SU-DHL-6 (cell line): ENCODE data around the gene PKIB.

Experiments used
- H2AFZ ChIP-seq: fragments of 200-600 bp; sonication (generic); 2 replicates; pipeline ENCODE4 v1.6.1; 2014; ENCODE audit warnings: low read depth, mild to moderate bottlenecking, moderate library complexity, mixed read lengths, antibody characterized with exemption, low read length; ENCODE audit not compliant: severe bottlenecking
- H3F3A ChIP-seq: fragments of 200-600 bp; shearing (Covaris generic); 2 replicates; pipeline ENCODE4 v1.6.0; 2016; ENCODE audit warnings: antibody characterized with exemption, mild to moderate bottlenecking; ENCODE audit not compliant: insufficient read depth
- H3K27ac ChIP-seq: fragments of 200-600 bp; sonication (generic); 2 replicates; pipeline ENCODE4 v1.5.1; 2016; ENCODE audit warnings: low read depth, mild to moderate bottlenecking, low read length, moderate library complexity, mixed read lengths
- H3K27me3 ChIP-seq: fragments of 200-600 bp; sonication (generic), shearing (Covaris generic); 2 replicates; pipeline ENCODE4 v1.6.0; 2014; ENCODE audit warnings: mild to moderate bottlenecking, low read length
- H3K36me3 ChIP-seq: fragments of 200-600 bp; sonication (generic); 2 replicates; pipeline ENCODE4 v1.6.1; 2014; ENCODE audit warnings: mild to moderate bottlenecking, low read length, mixed read lengths
- H3K4me2 ChIP-seq: fragments of 300-600, 200-600 bp; shearing (Covaris generic), sonication (generic); 2 replicates; pipeline ENCODE4 v1.6.0; 2014; ENCODE audit warnings: low read length, low read depth, mild to moderate bottlenecking; ENCODE audit not compliant: poor library complexity, severe bottlenecking
- H3K4me3 ChIP-seq: fragments of 200-600 bp; sonication (generic); 2 replicates; pipeline ENCODE4 v1.5.1; 2014; ENCODE audit warnings: antibody characterized with exemption, low read length, mild to moderate bottlenecking, mixed read lengths; ENCODE audit not compliant: insufficient read depth, poor library complexity, severe bottlenecking
- H3K79me2 ChIP-seq: fragments of 200-600 bp; sonication (generic); 2 replicates; pipeline ENCODE4 v1.6.1; 2014; ENCODE audit warnings: mild to moderate bottlenecking, low read length, moderate library complexity; ENCODE audit not compliant: insufficient read depth
- H3K9ac ChIP-seq: fragments of 200-600 bp; sonication (generic); 2 replicates; pipeline ENCODE4 v1.7.0; 2014; ENCODE audit warnings: mild to moderate bottlenecking, low read length
- H3K9me2 ChIP-seq: fragments of 200-600 bp; sonication (generic); replicated peaks from 2 replicates; pipeline ENCODE4 v1.6.1; 2014; ENCODE audit warnings: low read length; ENCODE audit not compliant: insufficient read depth
- H3K9me3 ChIP-seq: fragments of 200-600 bp; sonication (generic); 2 replicates; pipeline ENCODE4 v1.6.1; 2014; ENCODE audit warnings: low read length, mixed read lengths; ENCODE audit not compliant: insufficient read depth
- H4K20me1 ChIP-seq: fragments of 200-600 bp; sonication (generic); 2 replicates; pipeline ENCODE4 v1.6.1; 2014; ENCODE audit warnings: low read depth, mild to moderate bottlenecking, antibody characterized with exemption, low read length, moderate library complexity, mixed read lengths
- CTCF ChIP-seq: fragments of 200-600 bp; sonication (generic); IDR thresholded peaks from one replicate; pipeline ENCODE4 v1.5.1; 2017; ENCODE audit warnings: antibody characterized with exemption, mild to moderate bottlenecking, low read length, moderate library complexity; ENCODE audit not compliant: insufficient read depth, poor library complexity, severe bottlenecking
- EZH2phosphoT487 ChIP-seq: fragments of 200-600 bp; sonication (generic), shearing (Covaris generic); conservative IDR thresholded peaks from 2 replicates; pipeline ENCODE4 v1.6.1; 2018; ENCODE audit warnings: mild to moderate bottlenecking, antibody characterized with exemption, low read length, moderate library complexity, mixed read lengths

PKIB gene

GRCh38 chr6:122673343-122673961 is 63.2 kb downstream of the PKIB start:
- TF ChIP-seq EZH2phosphoT487 (no peak), CTCF (no peak)
- Histone ChIP-seq H3K9ac (no peak overlapping the region), H2AFZ (no peak overlapping the region), H4K20me1 (no peaks in the 10 kb centered on the region), H3F3A (no peaks in the 10 kb centered on the region), H3K27ac (no peak overlapping the region), H3K27me3 (no peaks in the 10 kb centered on the region), H3K9me3 (no peaks in the 10 kb centered on the region), H3K4me2 (no peak overlapping the region), H3K4me3 (no peak overlapping the region), H3K79me2 (no peaks in the 10 kb centered on the region), H3K9me2 (no peaks in the 10 kb centered on the region), H3K36me3 (no peaks in the 10 kb centered on the region)

GRCh38 chr6:122676146-122676545 is 65.9 kb downstream of the PKIB start:
- no peak for TF ChIP-seq CTCF
- TF ChIP-seq EZH2phosphoT487 = no peak
- no peak overlapping the region for H3K9ac ChIP-seq
- no peaks in the 10 kb centered on the region for H3K27me3 ChIP-seq
- H3K4me3 ChIP-seq = no peak overlapping the region
- H3K79me2 ChIP-seq = no peaks in the 10 kb centered on the region
- H3K9me2 ChIP-seq = no peaks in the 10 kb centered on the region
- H3K4me2 ChIP-seq = no peak overlapping the region
- no peaks in the 10 kb centered on the region for H3K36me3 ChIP-seq
- no peak overlapping the region for H3K27ac ChIP-seq
- H3K9me3 ChIP-seq = no peaks in the 10 kb centered on the region
- H3F3A ChIP-seq = no peaks in the 10 kb centered on the region
- H2AFZ ChIP-seq = no peak overlapping the region
- H4K20me1 ChIP-seq = no peaks in the 10 kb centered on the region

- Histone ChIP-seq H3F3A (no peaks in the 10 kb centered on the region), H3K79me2 (no peaks in the 10 kb centered on the region), H2AFZ (no peak overlapping the region), H4K20me1 (no peaks in the 10 kb centered on the region), H3K27ac (no peak overlapping the region), H3K9ac (no peak overlapping the region), H3K9me2 (no peaks in the 10 kb centered on the region), H3K9me3 (no peaks in the 10 kb centered on the region), H3K4me2 (no peak overlapping the region), H3K4me3 (no peak overlapping the region), H3K27me3 (no peaks in the 10 kb centered on the region), H3K36me3 (no peaks in the 10 kb centered on the region)
- TF ChIP-seq EZH2phosphoT487 = no peak
- no peak for TF ChIP-seq CTCF
These were observed 66.5 kb downstream of the PKIB start for GRCh38 chr6:122676688-122677087.
